Right cardiac atrium (tissue), 5 donors: ENCODE measurements around the gene SLC7A14. TPM values are rescaled to one million over a fixed set of nuclear protein-coding genes. Genes with fewer than 3 reads are reported as not detected.
A peak's percentile ranks its signal among the peaks of the same experiment; 100 is the strongest.

Experiments used
- ATAC-seq, 2 donors: fragments of 200-7000 bp; cut with Tn5 transposase; one replicate each; pipeline versions ENCODE4 v1.8.0 to v1.9.1; 2020; ENCODE audit warnings: moderate library complexity in 2 of 2, mild to moderate bottlenecking in 1 of 2
- DNase-seq, 3 donors: peaks; one replicate each; pipeline ENCODE4 v3.0.0-alpha.2; 2020
- H3K27ac ChIP-seq: one replicate; pipeline ENCODE4 v1.5.1; 2013; ENCODE audit warnings: mild to moderate bottlenecking, low read length, control low read depth, moderate library complexity
- H3K27me3 ChIP-seq: one replicate; pipeline ENCODE4 v1.6.1; 2013; ENCODE audit not compliant: control insufficient read depth, insufficient read depth
- H3K4me1 ChIP-seq: one replicate; pipeline ENCODE4 v1.6.1; 2013; ENCODE audit warnings: low read length; ENCODE audit not compliant: control insufficient read depth, insufficient read depth
- H3K4me3 ChIP-seq: one replicate; pipeline ENCODE4 v1.5.1; 2013; ENCODE audit warnings: low read length, control low read depth
- H3K9me3 ChIP-seq: one replicate; pipeline ENCODE4 v1.6.1; 2013; ENCODE audit warnings: low read length; ENCODE audit not compliant: control insufficient read depth
- WGBS: extraction: QIAGEN DNeasy Blood & Tissue Kit; methylation state at CpG from one replicate; pipeline ENCODE4 v1.1.7; 2013; 5-methylcytosine and 5-hydroxymethylcytosine counted together
- intact Hi-C, 4 donors: fragments of 100-400 bp; cut with DNase I; formaldehyde crosslinking; loops; one replicate each; pipeline versions ENCODE4 v1.11.0 to v1.14.0; 2022 to 2023
- polyA plus RNA-seq: library from polyadenylated mRNA; stranded (reverse); fragments of 200-250 nt; gene quantifications from one replicate; pipeline ENCODE4 v1.2.3, GENCODE V29; 2013
- total RNA-seq, 4 donors: library from RNA; stranded (reverse); fragmentation: NEBNext Ultra II Directional; extraction: Animal tissue kit (Norgen Biotek cat#: 25700); gene quantifications; one replicate each; pipeline ENCODE4 v1.2.1, GENCODE V29; 2021
- donor health status: healthy with polysubstance abuse.
- donor health status: DM: no; HTN: yes; CAD: no.
- donor health status: DM: no; HTN: no; CAD: no.
- donor health status: DM: no; HTN: yes; CAD: no; lungs with severe emphysema.
- donor health status: DM: yes; HTN: yes; CAD: no.

The SLC7A14 gene
- total and polyA plus RNA-seq, 5 donors, result 0.05 to 0.06 TPM; not detected in 3

DNA sequence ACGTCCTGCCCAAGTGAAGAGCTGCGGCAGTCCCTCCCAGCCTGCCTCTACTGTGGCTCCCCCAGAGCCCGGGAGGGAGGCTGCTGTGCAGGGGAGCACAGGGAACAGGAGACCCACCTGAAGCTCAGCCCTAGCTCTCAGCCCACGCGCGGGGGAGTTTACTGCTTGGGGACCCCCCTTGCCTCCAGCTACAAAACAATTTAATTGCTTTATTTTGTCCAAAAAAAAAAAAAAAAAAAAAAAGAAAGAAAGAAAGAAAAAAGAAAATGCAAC is 89.1 kb downstream of the SLC7A14 start:
- H3K4me1 ChIP-seq, result no peaks in the 10 kb centered on the region
- no peak overlapping the region for H3K27ac ChIP-seq
- intact Hi-C loops, result loop anchor here in 1 of 4 donors (10.0 kb wide), 1 partner anchor 72 kb away; no protein-coding TSS in a partner anchor
- no peak overlapping the region for H3K4me3 ChIP-seq
- DNase-seq (peak in 1 of 3 donors; percentile 68), ATAC-seq (peak in 1 of 2 donors; percentile 23)
- 75% methylated on average over 6 of the region's 6 CpGs for WGBS
- no peaks in the 10 kb centered on the region for H3K9me3 ChIP-seq
- H3K27me3 ChIP-seq, result no peaks in the 10 kb centered on the region

DNA sequence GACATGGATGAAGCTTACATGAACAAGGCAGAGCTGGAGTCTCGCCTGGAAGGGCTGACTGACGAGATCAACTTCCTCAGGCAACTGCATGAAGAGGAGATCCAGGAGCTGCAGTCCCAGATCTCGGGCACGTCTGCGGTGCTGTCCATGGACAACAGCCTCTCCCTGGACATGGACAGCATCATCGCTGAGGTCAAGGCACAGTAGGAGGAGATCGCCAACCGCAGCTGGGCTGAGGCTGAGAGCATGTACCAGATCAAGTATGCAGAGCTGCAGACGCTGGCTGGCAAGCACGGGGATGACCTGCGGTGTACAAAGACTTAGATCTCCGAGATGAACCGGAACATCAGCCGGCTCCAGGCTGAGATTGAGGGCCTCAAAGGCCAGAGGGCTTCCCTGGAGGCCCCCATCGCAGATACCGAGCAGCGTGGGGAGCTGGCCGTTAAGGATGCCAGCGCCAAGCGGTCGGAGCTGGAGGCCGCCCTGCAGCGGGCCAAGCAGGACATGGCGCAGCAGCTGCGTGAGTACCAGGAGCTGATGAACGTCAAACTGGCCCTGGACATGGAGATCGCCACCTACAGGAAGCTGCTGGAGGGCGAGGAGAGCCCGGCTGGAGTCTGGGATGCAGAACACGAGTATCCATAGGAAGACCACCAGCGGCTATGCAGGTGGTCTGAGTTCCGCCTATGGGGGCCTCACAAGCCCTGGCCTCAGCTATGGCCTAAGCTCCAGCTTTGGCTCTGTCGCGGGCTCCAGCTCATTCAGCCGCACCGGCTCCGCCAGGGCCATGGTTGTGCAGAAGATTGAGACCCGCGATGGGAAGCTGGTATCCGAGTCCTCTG is 89.6 kb downstream of the SLC7A14 start:
- DNase-seq, result peak in 1 of 3 donors; percentile 45
- 92% methylated on average over 40 of the region's 40 CpGs for WGBS
- H3K4me3 ChIP-seq, result no peak overlapping the region
- H3K27me3 ChIP-seq, result no peaks in the 10 kb centered on the region
- no peak for ATAC-seq
- H3K27ac ChIP-seq, result no peak overlapping the region
- intact Hi-C loops, result loop anchor here in 1 of 4 donors (10.0 kb wide), 1 partner anchor 71 kb away; no protein-coding TSS in a partner anchor
- H3K9me3 ChIP-seq, result no peaks in the 10 kb centered on the region
- H3K4me1 ChIP-seq, result no peaks in the 10 kb centered on the region

DNA sequence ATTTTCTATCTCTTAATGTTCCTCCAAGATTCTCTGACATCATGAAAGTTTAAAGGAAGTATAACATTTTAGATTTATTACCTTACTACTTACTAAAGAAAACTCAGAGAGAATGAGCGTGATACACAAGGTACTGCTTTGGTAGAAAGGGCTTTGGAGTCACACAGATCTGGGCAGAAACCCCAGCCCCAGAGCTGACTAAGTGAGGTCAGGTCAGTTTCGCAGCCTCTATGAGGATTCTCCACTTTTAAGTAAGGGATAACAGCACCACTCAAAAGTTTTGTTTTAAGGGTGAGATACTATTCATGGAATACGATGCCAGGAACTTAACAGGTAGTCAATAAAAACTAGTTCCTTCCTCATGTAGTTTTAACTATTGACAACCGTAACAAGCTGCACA is 91.1 kb downstream of the SLC7A14 start:
- intact Hi-C loops, result loop anchor here in 1 of 4 donors (10.0 kb wide), 1 partner anchor 70 kb away; no protein-coding TSS in a partner anchor
- WGBS, result 89% methylated on average over 4 of the region's 4 CpGs
- no peak overlapping the region for H3K27ac ChIP-seq
- no peaks in the 10 kb centered on the region for H3K9me3 ChIP-seq
- ATAC-seq, result no peak
- no peaks in the 10 kb centered on the region for H3K4me1 ChIP-seq
- no peak for DNase-seq
- H3K4me3 ChIP-seq, result no peak overlapping the region
- no peaks in the 10 kb centered on the region for H3K27me3 ChIP-seq

- H3K4me3 ChIP-seq, result no peak overlapping the region
- ATAC-seq (peak in 1 of 2 donors; percentile 35), DNase-seq (no peak)
- H3K9me3 ChIP-seq, result no peaks in the 10 kb centered on the region
- 63% methylated on average over 2 of the region's 2 CpGs for WGBS
- no peak overlapping the region for H3K27ac ChIP-seq
- no peaks in the 10 kb centered on the region for H3K27me3 ChIP-seq
- intact Hi-C loops, result loop anchor here in 1 of 4 donors (10.0 kb wide), 1 partner anchor 69 kb away; no protein-coding TSS in a partner anchor
- no peaks in the 10 kb centered on the region for H3K4me1 ChIP-seq
These were observed 92.1 kb downstream of the SLC7A14 start for GRCh38 chr3:170493712-170494182.

DNA sequence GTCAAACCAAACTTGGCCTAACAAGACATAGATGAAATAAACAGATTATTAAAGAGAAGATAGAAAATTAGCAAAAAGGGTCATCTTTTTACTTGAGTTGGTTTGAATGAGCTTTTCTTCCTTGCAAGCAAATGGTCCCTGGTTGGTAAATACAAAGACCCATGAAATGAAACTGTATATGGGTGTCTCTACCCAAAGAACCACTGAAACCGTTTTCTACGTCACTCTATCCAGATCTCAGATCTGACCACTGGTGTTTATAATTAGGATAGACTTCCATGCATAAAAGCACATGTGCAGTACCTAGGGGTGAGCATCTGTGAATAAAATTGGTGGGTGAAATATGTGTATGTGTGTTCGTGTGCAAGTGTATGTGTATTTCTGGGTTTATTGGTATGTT is 94.0 kb downstream of the SLC7A14 start:
- H3K9me3 ChIP-seq, result no peaks in the 10 kb centered on the region
- no peak overlapping the region for H3K4me3 ChIP-seq
- intact Hi-C loops, result loop anchor here in 1 of 4 donors (10.0 kb wide), 1 partner anchor 67 kb away; no protein-coding TSS in a partner anchor
- no peaks in the 10 kb centered on the region for H3K27me3 ChIP-seq
- no peak for DNase-seq
- ATAC-seq, result no peak
- H3K4me1 ChIP-seq, result no peaks in the 10 kb centered on the region
- WGBS, result 93% methylated on average over 3 of the region's 3 CpGs
- H3K27ac ChIP-seq, result no peak overlapping the region

GRCh38 chr3:170490828-170491560 is 94.9 kb downstream of the SLC7A14 start:
- no peak for DNase-seq
- H3K27me3 ChIP-seq, result no peaks in the 10 kb centered on the region

DNA sequence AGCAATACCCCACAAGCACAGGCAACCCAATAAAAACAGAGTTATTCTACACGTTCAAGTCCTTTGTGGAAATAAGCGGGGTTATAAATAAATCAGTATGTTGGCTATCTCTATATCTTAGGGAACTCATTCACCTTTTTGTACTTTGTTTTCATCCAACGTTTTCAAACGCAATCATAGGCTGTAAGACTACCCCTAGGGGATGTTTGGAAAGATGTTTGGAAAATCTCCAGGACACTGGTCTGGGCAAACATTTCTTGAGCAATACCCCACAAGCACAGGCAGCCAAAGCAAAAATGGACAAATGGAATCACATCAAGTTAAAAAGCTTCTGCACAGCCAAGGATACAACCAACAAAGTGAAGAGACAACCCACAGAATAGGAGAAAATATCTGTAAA is 97.1 kb downstream of the SLC7A14 start:
- 51% methylated on average over 4 of the region's 4 CpGs for WGBS
- ATAC-seq (peak in 1 of 2 donors; percentile 60), DNase-seq (no peak)
- Histone ChIP-seq H3K27ac (no peak overlapping the region), H3K4me3 (no peak overlapping the region), H3K4me1 (no peaks in the 10 kb centered on the region), H3K9me3 (no peaks in the 10 kb centered on the region), H3K27me3 (no peaks in the 10 kb centered on the region)
- intact Hi-C loops, result no loop called here

More at GRCh38 chr3:170490828-170491560, 94.9 kb downstream of the SLC7A14 start:
- Histone ChIP-seq H3K9me3 (no peaks in the 10 kb centered on the region), H3K4me1 (no peaks in the 10 kb centered on the region), H3K4me3 (no peak overlapping the region), H3K27ac (no peak overlapping the region)
- ATAC-seq, result no peak
- intact Hi-C loops, result loop anchor here in 1 of 4 donors (10.0 kb wide), 1 partner anchor 66 kb away; no protein-coding TSS in a partner anchor
- 94% methylated on average over 2 of the region's 2 CpGs for WGBS

DNA sequence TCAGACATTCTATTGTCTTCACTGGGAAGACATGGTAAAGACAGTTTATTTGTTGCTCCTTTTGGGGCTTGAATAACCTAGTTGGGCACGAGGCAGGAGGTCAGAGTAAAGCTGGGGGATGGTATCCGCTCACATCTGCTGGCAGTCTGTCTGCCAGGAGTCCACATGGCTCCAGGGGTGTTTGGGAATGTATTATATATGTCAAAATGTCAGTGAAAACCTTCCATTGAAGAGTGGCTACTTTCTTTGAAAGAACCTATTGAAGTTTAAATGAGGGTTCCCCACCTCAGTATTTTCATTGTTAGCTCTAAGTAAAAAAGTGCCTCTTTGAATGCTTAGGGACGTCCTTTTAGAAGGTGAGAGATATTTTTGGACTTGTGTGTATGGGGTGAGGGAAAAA is 98.8 kb downstream of the SLC7A14 start:
- no peak overlapping the region for H3K27ac ChIP-seq
- ATAC-seq (no peak), DNase-seq (no peak)
- 66% methylated on average over 3 of the region's 3 CpGs for WGBS
- H3K9me3 ChIP-seq, result no peaks in the 10 kb centered on the region
- no peak overlapping the region for H3K4me3 ChIP-seq
- no peaks in the 10 kb centered on the region for H3K27me3 ChIP-seq
- intact Hi-C loops, result no loop called here
- no peaks in the 10 kb centered on the region for H3K4me1 ChIP-seq

DNA sequence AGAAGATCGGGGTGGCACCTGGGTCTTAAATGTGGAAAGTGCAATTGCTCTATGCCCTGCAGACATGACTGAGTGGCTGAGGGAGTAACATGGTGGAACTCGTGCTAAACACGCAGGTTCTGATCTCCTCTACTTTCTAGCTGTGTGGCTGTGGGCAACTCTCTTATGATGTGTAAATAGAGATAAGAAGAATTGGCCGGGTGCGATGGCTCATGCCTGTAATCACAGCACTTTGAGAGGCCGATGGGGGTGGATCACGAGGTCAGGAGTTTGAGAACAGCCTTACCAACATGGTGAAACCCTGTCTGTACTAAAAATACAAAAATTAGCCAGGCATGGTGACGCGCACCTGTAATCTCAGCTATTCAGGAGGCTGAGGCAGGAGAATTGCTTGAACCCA is 99.5 kb downstream of the SLC7A14 start:
- H3K4me3 ChIP-seq, result no peak overlapping the region
- intact Hi-C loops, result no loop called here
- no peaks in the 10 kb centered on the region for H3K27me3 ChIP-seq
- 86% methylated on average over 9 of the region's 9 CpGs for WGBS
- no peak for ATAC-seq
- no peak overlapping the region for H3K27ac ChIP-seq
- H3K9me3 ChIP-seq, result no peaks in the 10 kb centered on the region
- no peak for DNase-seq
- H3K4me1 ChIP-seq, result no peaks in the 10 kb centered on the region

GRCh38 chr3:170485696-170486095 is 100.2 kb downstream of the SLC7A14 start:
- intact Hi-C loops, result no loop called here
- H3K4me3 ChIP-seq, result no peak overlapping the region
- H3K9me3 ChIP-seq, result no peaks in the 10 kb centered on the region
- H3K27me3 ChIP-seq, result no peaks in the 10 kb centered on the region
- H3K27ac ChIP-seq, result no peak overlapping the region
- 81% methylated on average over 4 of the region's 4 CpGs for WGBS
- ATAC-seq (no peak), DNase-seq (no peak)
- no peaks in the 10 kb centered on the region for H3K4me1 ChIP-seq

DNA sequence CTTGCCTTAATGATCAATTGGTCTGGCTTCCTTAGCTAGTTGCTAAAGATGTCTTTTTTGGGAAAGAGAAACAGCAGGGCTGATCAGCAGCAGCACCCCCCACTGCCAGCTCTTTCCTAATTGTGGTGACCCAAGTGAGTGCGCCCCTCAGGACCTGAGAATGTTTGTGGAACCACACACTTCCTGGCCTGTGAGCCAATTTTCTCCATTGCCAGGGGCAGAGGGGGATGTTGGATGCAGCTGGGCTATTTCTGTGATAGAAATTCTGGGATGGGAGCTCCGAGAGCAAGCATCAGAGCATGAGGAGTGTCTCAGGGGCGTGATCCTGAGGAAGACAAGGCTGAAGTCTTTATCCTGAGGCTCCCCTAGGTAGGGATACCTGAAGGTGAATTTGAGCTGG is 100.6 kb downstream of the SLC7A14 start:
- intact Hi-C loops, result no loop called here
- ATAC-seq (no peak), DNase-seq (no peak)
- no peaks in the 10 kb centered on the region for H3K9me3 ChIP-seq
- no peak overlapping the region for H3K4me3 ChIP-seq
- 68% methylated on average over 3 of the region's 3 CpGs for WGBS
- H3K27me3 ChIP-seq, result no peaks in the 10 kb centered on the region
- H3K27ac ChIP-seq, result no peak overlapping the region
- H3K4me1 ChIP-seq, result no peaks in the 10 kb centered on the region
